Activated CD4-positive, alpha-beta T cell treated with anti-CD3 and anti-CD28 coated beads, Interleukin-2, amount 10 ng/mL, durations not matched to agents 7 days and 5 days (primary cell): ENCODE results near the gene CCNI2. TPM values are rescaled to one million over a fixed set of nuclear protein-coding genes. Genes with fewer than 3 reads are reported as not detected.

ENCODE experiments used
- CTCF ChIA-PET: fragments of 350-600 bp; sonication (Branson Sonifier 250); formaldehyde crosslinking; loops from one replicate; lab custom pipeline; 2021; ENCODE audit warnings: antibody characterized with exemption; lab: Charles Lee
- POLR2A ChIA-PET: fragments of 350-600 bp; sonication (Branson Sonifier 250); formaldehyde crosslinking; loops from one replicate; lab custom pipeline; 2021; ENCODE audit warnings: antibody characterized with exemption; lab: Charles Lee
- DNase-seq: peaks from one replicate; pipeline ENCODE4 v3.0.0-alpha.2; 2020
- H3K27ac Mint-ChIP-seq: one replicate; pipeline ENCODE4 v1.8.0; 2021; ENCODE audit warnings: mild to moderate bottlenecking, moderate library complexity, mixed read lengths
- H3K27me3 Mint-ChIP-seq: one replicate; pipeline ENCODE4 v1.8.0; 2021; ENCODE audit warnings: mixed read lengths
- H3K36me3 Mint-ChIP-seq: one replicate; pipeline ENCODE4 v1.8.0; 2021; ENCODE audit warnings: low read depth, mixed read lengths
- H3K4me1 Mint-ChIP-seq: one replicate; pipeline ENCODE4 v1.8.0; 2021; ENCODE audit warnings: mixed read lengths
- H3K4me3 Mint-ChIP-seq: one replicate; pipeline ENCODE4 v1.8.0; 2021; ENCODE audit warnings: mild to moderate bottlenecking, moderate library complexity, mixed read lengths
- H3K9me3 Mint-ChIP-seq: one replicate; pipeline ENCODE4 v1.8.0; 2021; ENCODE audit warnings: mixed read lengths
- total RNA-seq, 2 experiments: library from RNA; stranded (reverse); gene quantifications; one replicate each; pipeline ENCODE4 v1.2.3, GENCODE V29; 2021

Gene CCNI2
- total RNA-seq, 2 experiments from 2014 or later, result 5.5 to 6.2 TPM

- no peak for DNase-seq
- no peaks in the 10 kb centered on the region for H3K9me3 Mint-ChIP-seq
- H3K4me3 Mint-ChIP-seq, result no peak overlapping the region
- peaks cover 36% of the 10 kb centered on the region for H3K4me1 Mint-ChIP-seq
- ChIA-PET POLR2A (no interaction called here), CTCF (interaction anchor here (1.1 to 1.2 kb wide), 2 partner anchors 14 to 27 kb away, joined by 4 read pairs; no protein-coding TSS in a partner anchor)
- H3K27ac Mint-ChIP-seq, result no peak overlapping the region
- no peaks in the 10 kb centered on the region for H3K36me3 Mint-ChIP-seq
- H3K27me3 Mint-ChIP-seq, result peaks cover 56% of the 10 kb centered on the region
Observed at GRCh38 chr5:132778856-132779255, 31.6 kb downstream of the CCNI2 start.

GRCh38 chr5:132779961-132780360, 32.7 kb downstream of the CCNI2 start:
- Mint-ChIP-seq H3K4me3 (no peak overlapping the region), H3K27me3 (peaks cover 57% of the 10 kb centered on the region), H3K9me3 (no peaks in the 10 kb centered on the region), H3K4me1 (peaks cover 36% of the 10 kb centered on the region), H3K27ac (no peak overlapping the region), H3K36me3 (no peaks in the 10 kb centered on the region)
- ChIA-PET POLR2A (no interaction called here), CTCF (interaction anchor here (1.1 kb wide), 1 partner anchor 17 kb away, joined by 3 read pairs; no protein-coding TSS in a partner anchor)
- DNase-seq, result no peak

- peaks cover 34% of the 10 kb centered on the region for H3K4me1 Mint-ChIP-seq
- H3K27me3 Mint-ChIP-seq, result peaks cover 57% of the 10 kb centered on the region
- peak overlapping the region; percentile 2 for H3K4me3 Mint-ChIP-seq
- DNase-seq, result no peak
- H3K27ac Mint-ChIP-seq, result no peak overlapping the region
- H3K9me3 Mint-ChIP-seq, result no peaks in the 10 kb centered on the region
- POLR2A ChIA-PET, result no interaction called here
- H3K36me3 Mint-ChIP-seq, result no peaks in the 10 kb centered on the region
- CTCF ChIA-PET, result interaction anchor here (1.1 kb wide), 1 partner anchor 16 kb away, joined by 3 read pairs; no protein-coding TSS in a partner anchor
Observed at GRCh38 chr5:132780577-132780976, 33.4 kb downstream of the CCNI2 start.

GRCh38 chr5:132781029-132781428, 33.8 kb downstream of the CCNI2 start:
- H3K4me1 Mint-ChIP-seq, result peaks cover 34% of the 10 kb centered on the region
- no peak overlapping the region for H3K27ac Mint-ChIP-seq
- no peaks in the 10 kb centered on the region for H3K9me3 Mint-ChIP-seq
- peak overlapping the region; percentile 2 for H3K4me3 Mint-ChIP-seq
- no peaks in the 10 kb centered on the region for H3K36me3 Mint-ChIP-seq
- no peak for DNase-seq
- H3K27me3 Mint-ChIP-seq, result peaks cover 60% of the 10 kb centered on the region
- ChIA-PET CTCF (interaction anchor here (0.8 to 1.1 kb wide), 2 partner anchors 16 to 24 kb away, joined by 3 read pairs; no protein-coding TSS in a partner anchor), POLR2A (no interaction called here)

- no peaks in the 10 kb centered on the region for H3K9me3 Mint-ChIP-seq
- peaks cover 31% of the 10 kb centered on the region for H3K4me1 Mint-ChIP-seq
- H3K4me3 Mint-ChIP-seq, result no peak overlapping the region
- no peaks in the 10 kb centered on the region for H3K36me3 Mint-ChIP-seq
- ChIA-PET CTCF (interaction anchor here (0.8 kb wide), 1 partner anchor 25 kb away, joined by 3 read pairs; no protein-coding TSS in a partner anchor), POLR2A (no interaction called here)
- no peak overlapping the region for H3K27ac Mint-ChIP-seq
- peaks cover 62% of the 10 kb centered on the region for H3K27me3 Mint-ChIP-seq
- DNase-seq, result no peak
Observed at GRCh38 chr5:132782101-132782500, 34.9 kb downstream of the CCNI2 start.

- Mint-ChIP-seq H3K27ac (no peak overlapping the region), H3K36me3 (no peaks in the 10 kb centered on the region), H3K4me1 (peaks cover 15% of the 10 kb centered on the region), H3K4me3 (no peak overlapping the region), H3K27me3 (peaks cover 46% of the 10 kb centered on the region), H3K9me3 (no peaks in the 10 kb centered on the region)
- POLR2A ChIA-PET, result no interaction called here
- CTCF ChIA-PET, result interaction anchor here (1.0 to 1.8 kb wide), 5 partner anchors 12 to 46 kb away, joined by 3 to 6 read pairs (median 4); partner anchors contain the start of genes CCNI2 and SHROOM1
- DNase-seq, result no peak
Observed at GRCh38 chr5:132785365-132785764, 38.1 kb downstream of the CCNI2 start.

GRCh38 chr5:132785864-132786263, 38.6 kb downstream of the CCNI2 start:
- ChIA-PET CTCF (interaction anchor here (1.0 to 1.8 kb wide), 4 partner anchors 12 to 45 kb away, joined by 3 to 6 read pairs (median 4); partner anchors contain the start of genes CCNI2 and SHROOM1), POLR2A (no interaction called here)
- DNase-seq, result no peak
- H3K4me3 Mint-ChIP-seq, result no peak overlapping the region
- H3K27me3 Mint-ChIP-seq, result peaks cover 46% of the 10 kb centered on the region
- no peaks in the 10 kb centered on the region for H3K36me3 Mint-ChIP-seq
- H3K27ac Mint-ChIP-seq, result no peak overlapping the region
- no peaks in the 10 kb centered on the region for H3K9me3 Mint-ChIP-seq
- peaks cover 10% of the 10 kb centered on the region for H3K4me1 Mint-ChIP-seq

- CTCF ChIA-PET, result interaction anchor here (1.1 to 1.5 kb wide), 3 partner anchors 14 to 98 kb away, joined by 3 read pairs; no protein-coding TSS in a partner anchor
- POLR2A ChIA-PET, result no interaction called here
- no peak overlapping the region for H3K27ac Mint-ChIP-seq
- H3K9me3 Mint-ChIP-seq, result no peaks in the 10 kb centered on the region
- peaks cover 37% of the 10 kb centered on the region for H3K27me3 Mint-ChIP-seq
- DNase-seq, result no peak
- no peak overlapping the region for H3K4me3 Mint-ChIP-seq
- peaks cover 2% of the 10 kb centered on the region for H3K4me1 Mint-ChIP-seq
- no peaks in the 10 kb centered on the region for H3K36me3 Mint-ChIP-seq
Observed at GRCh38 chr5:132787076-132787475, 39.9 kb downstream of the CCNI2 start.

- no peaks in the 10 kb centered on the region for H3K4me1 Mint-ChIP-seq
- H3K27ac Mint-ChIP-seq, result no peak overlapping the region
- peaks cover 30% of the 10 kb centered on the region for H3K27me3 Mint-ChIP-seq
- H3K4me3 Mint-ChIP-seq, result no peak overlapping the region
- no peaks in the 10 kb centered on the region for H3K36me3 Mint-ChIP-seq
- POLR2A ChIA-PET, result no interaction called here
- CTCF ChIA-PET, result no interaction called here
- no peak for DNase-seq
- H3K9me3 Mint-ChIP-seq, result no peaks in the 10 kb centered on the region
Observed at GRCh38 chr5:132788508-132788907, 41.3 kb downstream of the CCNI2 start.

- Mint-ChIP-seq H3K27me3 (peaks cover 33% of the 10 kb centered on the region), H3K27ac (no peak overlapping the region), H3K9me3 (no peaks in the 10 kb centered on the region), H3K36me3 (no peaks in the 10 kb centered on the region), H3K4me1 (no peaks in the 10 kb centered on the region), H3K4me3 (no peak overlapping the region)
- ChIA-PET CTCF (interaction anchor here (0.5 to 1.6 kb wide), 3 partner anchors 16 to 1321 kb away, joined by 3 read pairs; no protein-coding TSS in a partner anchor), POLR2A (no interaction called here)
- DNase-seq, result no peak
Observed at GRCh38 chr5:132788990-132789886, 42.0 kb downstream of the CCNI2 start.

- no peak overlapping the region for H3K27ac Mint-ChIP-seq
Observed at GRCh38 chr5:132790201-132790865, 43.1 kb downstream of the CCNI2 start.

GRCh38 chr5:132791026-132791425, 43.8 kb downstream of the CCNI2 start:
- Mint-ChIP-seq H3K36me3 (no peaks in the 10 kb centered on the region), H3K4me3 (no peak overlapping the region)
- POLR2A ChIA-PET, result no interaction called here

More at GRCh38 chr5:132790201-132790865, 43.1 kb downstream of the CCNI2 start:
- ChIA-PET POLR2A (no interaction called here), CTCF (interaction anchor here (0.5 to 3.3 kb wide), 7 partner anchors 12 to 1322 kb away, joined by 3 to 17 read pairs (median 3); no protein-coding TSS in a partner anchor)
- H3K4me3 Mint-ChIP-seq, result no peak overlapping the region
- no peak for DNase-seq
- H3K9me3 Mint-ChIP-seq, result no peaks in the 10 kb centered on the region
- no peaks in the 10 kb centered on the region for H3K36me3 Mint-ChIP-seq
- no peaks in the 10 kb centered on the region for H3K4me1 Mint-ChIP-seq
- peaks cover 36% of the 10 kb centered on the region for H3K27me3 Mint-ChIP-seq

More at GRCh38 chr5:132791026-132791425, 43.8 kb downstream of the CCNI2 start:
- CTCF ChIA-PET, result interaction anchor here (0.6 to 3.3 kb wide), 6 partner anchors 11 to 413 kb away, joined by 3 to 17 read pairs (median 4); no protein-coding TSS in a partner anchor
- DNase-seq, result no peak
- Mint-ChIP-seq H3K9me3 (no peaks in the 10 kb centered on the region), H3K4me1 (no peaks in the 10 kb centered on the region), H3K27me3 (peaks cover 31% of the 10 kb centered on the region), H3K27ac (no peak overlapping the region)
